ENCODE results near the gene HRH2.

The HRH2 gene

DNA sequence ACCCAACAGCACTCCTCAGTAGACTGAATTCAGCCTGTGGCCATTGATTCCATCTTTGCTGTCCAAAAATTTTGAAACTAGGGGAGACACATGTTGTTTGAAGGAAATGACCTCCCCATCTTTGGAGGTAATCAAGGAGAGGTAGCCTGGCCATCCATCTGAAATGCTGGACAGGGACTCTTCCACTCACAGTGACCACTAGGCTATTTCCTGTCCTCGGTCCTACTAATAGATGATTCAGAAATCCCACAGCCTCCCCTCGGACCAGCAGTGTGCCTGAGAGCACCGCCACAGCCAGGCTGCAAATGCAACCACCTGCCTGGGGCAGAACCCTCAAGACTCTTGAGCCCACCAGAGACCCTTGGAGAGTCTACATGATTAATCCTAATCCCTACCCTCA, 12.5 kb downstream of the HRH2 start:
- Histone ChIP-seq H3K27ac (ENCODE audit: low read length) (no peak overlapping the region), H4K20me1 (ENCODE audit: insufficient read depth, low read length) (no peaks in the 10 kb centered on the region), H3K4me1 (ENCODE audit: low read length) (no peaks in the 10 kb centered on the region), H3K9ac (ENCODE audit: low read length) (no peak overlapping the region), H3K27me3 (ENCODE audit: low read depth, low read length) (peaks cover 14% of the 10 kb centered on the region; the same call in 1 of the 2 replicates), H3K9me3 (ENCODE audit: insufficient read depth, low read length) (no peaks in the 10 kb centered on the region), H3K4me3 (ENCODE audit: low read length) (no peak overlapping the region), H2AFZ (ENCODE audit: low read depth, low read length) (no peak overlapping the region), H3K79me2 (ENCODE audit: low read length) (no peaks in the 10 kb centered on the region), H3K36me3 (replicated peaks; ENCODE audit: low read depth, low read length) (no peaks in the 10 kb centered on the region), H3K4me2 (ENCODE audit: low read length) (no peak overlapping the region)
- TF ChIP-seq, protein P1, sequence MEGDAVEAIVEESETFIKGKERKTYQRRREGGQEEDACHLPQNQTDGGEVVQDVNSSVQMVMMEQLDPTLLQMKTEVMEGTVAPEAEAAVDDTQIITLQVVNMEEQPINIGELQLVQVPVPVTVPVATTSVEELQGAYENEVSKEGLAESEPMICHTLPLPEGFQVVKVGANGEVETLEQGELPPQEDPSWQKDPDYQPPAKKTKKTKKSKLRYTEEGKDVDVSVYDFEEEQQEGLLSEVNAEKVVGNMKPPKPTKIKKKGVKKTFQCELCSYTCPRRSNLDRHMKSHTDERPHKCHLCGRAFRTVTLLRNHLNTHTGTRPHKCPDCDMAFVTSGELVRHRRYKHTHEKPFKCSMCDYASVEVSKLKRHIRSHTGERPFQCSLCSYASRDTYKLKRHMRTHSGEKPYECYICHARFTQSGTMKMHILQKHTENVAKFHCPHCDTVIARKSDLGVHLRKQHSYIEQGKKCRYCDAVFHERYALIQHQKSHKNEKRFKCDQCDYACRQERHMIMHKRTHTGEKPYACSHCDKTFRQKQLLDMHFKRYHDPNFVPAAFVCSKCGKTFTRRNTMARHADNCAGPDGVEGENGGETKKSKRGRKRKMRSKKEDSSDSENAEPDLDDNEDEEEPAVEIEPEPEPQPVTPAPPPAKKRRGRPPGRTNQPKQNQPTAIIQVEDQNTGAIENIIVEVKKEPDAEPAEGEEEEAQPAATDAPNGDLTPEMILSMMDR (IDR thresholded peaks at IDR 0.05; ENCODE audit: low read depth, low read length), result no peak
- TF ChIP-seq EZH2phosphoT487 (IDR thresholded peaks at IDR 0.05; ENCODE audit: low read depth), result no peak

DNA sequence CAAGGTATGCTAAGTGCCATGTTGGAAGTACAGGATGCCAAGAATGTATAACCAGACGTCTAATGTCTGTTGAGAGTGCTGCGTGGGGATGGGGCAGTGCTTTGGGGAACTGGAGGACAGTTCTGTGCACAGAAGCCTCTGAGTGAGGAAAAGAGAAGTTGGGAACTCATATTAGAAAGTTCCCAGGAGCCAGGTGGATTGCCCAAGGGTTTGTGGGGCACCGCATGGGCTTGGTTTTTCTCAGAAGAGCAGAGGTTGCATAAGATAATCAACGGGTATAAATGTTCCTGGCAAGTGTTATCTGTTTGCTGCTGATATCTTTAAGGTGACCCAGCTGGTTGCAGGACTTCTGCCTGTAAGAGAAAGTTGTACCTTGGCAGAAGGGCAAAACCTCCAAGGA, 13.1 kb downstream of the HRH2 start:
- no peak overlapping the region for H2AFZ ChIP-seq (ENCODE audit: low read depth, low read length)
- no peaks in the 10 kb centered on the region for H3K36me3 ChIP-seq (replicated peaks; ENCODE audit: low read depth, low read length)
- H3K27ac ChIP-seq (ENCODE audit: low read length), result no peak overlapping the region
- H3K9me3 ChIP-seq (ENCODE audit: insufficient read depth, low read length), result no peaks in the 10 kb centered on the region
- no peak overlapping the region for H3K4me2 ChIP-seq (ENCODE audit: low read length)
- H3K4me3 ChIP-seq (ENCODE audit: low read length), result no peak overlapping the region
- no peak overlapping the region for H3K9ac ChIP-seq (ENCODE audit: low read length)
- H4K20me1 ChIP-seq (ENCODE audit: insufficient read depth, low read length), result no peaks in the 10 kb centered on the region
- TF ChIP-seq EZH2phosphoT487 (IDR thresholded peaks at IDR 0.05; ENCODE audit: low read depth), result no peak
- TF ChIP-seq, protein P1 (IDR thresholded peaks at IDR 0.05; ENCODE audit: low read depth, low read length), result no peak
- peaks cover 14% of the 10 kb centered on the region for H3K27me3 ChIP-seq (ENCODE audit: low read depth, low read length)
- no peaks in the 10 kb centered on the region for H3K79me2 ChIP-seq (ENCODE audit: low read length)
- no peaks in the 10 kb centered on the region for H3K4me1 ChIP-seq (ENCODE audit: low read length)

DNA sequence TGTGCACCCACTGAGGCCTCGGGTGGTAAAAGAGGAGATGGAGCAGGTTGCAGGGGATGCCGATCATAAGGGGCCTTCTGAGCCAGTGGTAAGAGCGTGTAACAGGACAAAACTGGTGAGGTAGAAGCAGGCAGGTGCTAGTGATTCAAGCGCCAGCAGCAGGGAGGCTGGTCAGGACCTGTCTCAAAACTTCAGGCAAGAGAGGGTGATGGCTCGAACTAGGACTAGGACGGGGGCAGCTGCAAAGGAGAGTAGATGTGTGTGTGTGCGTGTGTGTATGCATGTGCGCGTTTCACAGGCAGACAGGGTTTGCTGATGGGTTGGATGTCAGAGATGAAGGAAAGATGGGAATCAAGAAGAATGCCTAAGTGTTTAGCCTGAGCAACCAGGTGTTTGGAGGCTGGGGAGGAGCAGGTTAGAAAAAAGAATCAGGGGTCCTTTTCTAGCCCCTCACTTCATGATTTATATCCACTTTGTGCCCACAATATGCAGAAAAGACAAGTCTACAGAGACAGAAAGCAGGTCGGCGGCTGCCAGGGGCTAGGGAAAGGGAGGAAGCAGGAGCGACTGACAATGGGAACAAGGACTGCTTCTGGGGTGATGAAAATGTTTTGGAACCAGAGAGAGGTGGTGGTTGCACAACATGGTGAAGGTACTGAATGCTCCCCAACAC, 15.2 kb downstream of the HRH2 start:
- Histone ChIP-seq H3K36me3 (replicated peaks; ENCODE audit: low read depth, low read length) (no peaks in the 10 kb centered on the region), H3K79me2 (ENCODE audit: low read length) (no peaks in the 10 kb centered on the region), H2AFZ (ENCODE audit: low read depth, low read length) (no peak overlapping the region), H3K9ac (ENCODE audit: low read length) (no peak overlapping the region), H3K9me3 (ENCODE audit: insufficient read depth, low read length) (no peaks in the 10 kb centered on the region), H3K27me3 (ENCODE audit: low read depth, low read length) (peaks cover 7% of the 10 kb centered on the region), H3K27ac (ENCODE audit: low read length) (no peak overlapping the region), H3K4me1 (ENCODE audit: low read length) (no peaks in the 10 kb centered on the region), H4K20me1 (ENCODE audit: insufficient read depth, low read length) (no peaks in the 10 kb centered on the region), H3K4me2 (ENCODE audit: low read length) (no peak overlapping the region), H3K4me3 (ENCODE audit: low read length) (no peak overlapping the region)
- TF ChIP-seq, protein P1 (IDR thresholded peaks at IDR 0.05; ENCODE audit: low read depth, low read length), result no peak
- no peak for TF ChIP-seq EZH2phosphoT487 (IDR thresholded peaks at IDR 0.05; ENCODE audit: low read depth)

DNA sequence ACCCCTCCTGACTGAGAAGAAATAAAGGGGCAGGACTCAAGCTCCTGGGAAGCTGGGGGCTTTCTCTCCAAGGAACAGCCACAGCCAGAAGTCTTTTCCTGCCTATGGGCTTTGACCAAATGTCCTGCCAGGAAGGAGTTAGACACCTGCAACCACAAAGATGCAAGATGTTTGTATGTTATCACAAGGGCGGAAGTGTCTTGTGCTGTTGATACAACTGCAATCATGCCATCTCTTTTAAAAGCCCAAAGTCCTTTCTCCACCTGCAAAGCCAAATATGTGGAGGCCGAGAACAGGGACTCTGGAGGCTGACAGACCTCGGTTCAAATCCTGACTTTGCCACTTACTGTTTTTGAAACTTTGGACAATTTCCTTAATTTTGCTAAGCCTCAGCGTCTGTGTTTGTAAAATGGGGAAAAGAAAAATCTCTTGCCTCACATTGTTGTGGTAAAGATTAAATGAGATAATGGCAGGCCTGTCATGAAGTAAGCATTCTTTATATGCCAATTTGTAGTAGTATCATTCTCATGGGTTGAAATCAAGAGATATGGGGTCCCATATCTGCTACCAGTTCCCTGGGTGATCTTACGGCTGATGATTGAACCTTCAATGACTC, 17.0 kb downstream of the HRH2 start:
- no peak overlapping the region for H3K9ac ChIP-seq (ENCODE audit: low read length)
- H3K36me3 ChIP-seq (replicated peaks; ENCODE audit: low read depth, low read length), result no peaks in the 10 kb centered on the region
- TF ChIP-seq, protein P1 (IDR thresholded peaks at IDR 0.05; ENCODE audit: low read depth, low read length), result no peak
- no peak for TF ChIP-seq EZH2phosphoT487 (IDR thresholded peaks at IDR 0.05; ENCODE audit: low read depth)
- no peaks in the 10 kb centered on the region for H3K79me2 ChIP-seq (ENCODE audit: low read length)
- no peak overlapping the region for H3K4me2 ChIP-seq (ENCODE audit: low read length)
- H4K20me1 ChIP-seq (ENCODE audit: insufficient read depth, low read length), result no peaks in the 10 kb centered on the region
- H3K9me3 ChIP-seq (ENCODE audit: insufficient read depth, low read length), result no peaks in the 10 kb centered on the region
- peaks cover 13% of the 10 kb centered on the region for H3K27me3 ChIP-seq (ENCODE audit: low read depth, low read length)
- no peaks in the 10 kb centered on the region for H3K4me1 ChIP-seq (ENCODE audit: low read length)
- H3K4me3 ChIP-seq (ENCODE audit: low read length), result no peak overlapping the region
- no peak overlapping the region for H2AFZ ChIP-seq (ENCODE audit: low read depth, low read length)
- no peak overlapping the region for H3K27ac ChIP-seq (ENCODE audit: low read length)
